GM10266 (cell line): ENCODE measurements around the gene MXRA8.
"Not testable (repeated sequence)": the region's sequence is repeated elsewhere in the genome, so short reads cannot be mapped to it uniquely, and the experiment has no call there.

Experiments
- DNase-seq: peaks from one replicate; pipeline ENCODE4 v3.0.0; 2012; ENCODE audit errors: extremely low spot score
- TF ChIP-seq, protein P1 (sequence below): IDR thresholded peaks from 2 replicates; pipeline ENCODE4 v1.5.1; 2012; ENCODE audit warnings: mild to moderate bottlenecking, low read depth; ENCODE audit not compliant: control insufficient read depth, insufficient read depth; ENCODE audit errors: missing control alignments

The MXRA8 gene

DNA sequence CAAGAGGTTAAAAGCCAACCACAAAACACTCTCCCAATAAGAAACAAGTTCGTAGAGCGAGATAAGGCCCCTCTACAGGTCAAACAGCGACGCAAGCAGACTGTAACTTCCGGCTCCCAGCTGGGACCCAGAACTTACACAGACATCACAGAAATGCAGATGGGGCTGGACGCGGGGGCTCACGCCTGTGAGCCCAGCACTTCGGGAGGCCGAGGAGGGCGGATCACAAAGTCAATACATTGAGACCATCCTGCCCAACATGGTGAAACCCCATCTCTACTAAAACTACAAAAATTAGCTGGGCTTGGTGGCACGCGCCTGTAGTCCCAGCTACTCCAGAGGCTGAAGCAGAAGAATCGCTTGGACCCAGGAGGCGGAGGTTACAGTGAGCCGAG is 29.7 kb upstream of the MXRA8 start:
- TF ChIP-seq, protein P1, sequence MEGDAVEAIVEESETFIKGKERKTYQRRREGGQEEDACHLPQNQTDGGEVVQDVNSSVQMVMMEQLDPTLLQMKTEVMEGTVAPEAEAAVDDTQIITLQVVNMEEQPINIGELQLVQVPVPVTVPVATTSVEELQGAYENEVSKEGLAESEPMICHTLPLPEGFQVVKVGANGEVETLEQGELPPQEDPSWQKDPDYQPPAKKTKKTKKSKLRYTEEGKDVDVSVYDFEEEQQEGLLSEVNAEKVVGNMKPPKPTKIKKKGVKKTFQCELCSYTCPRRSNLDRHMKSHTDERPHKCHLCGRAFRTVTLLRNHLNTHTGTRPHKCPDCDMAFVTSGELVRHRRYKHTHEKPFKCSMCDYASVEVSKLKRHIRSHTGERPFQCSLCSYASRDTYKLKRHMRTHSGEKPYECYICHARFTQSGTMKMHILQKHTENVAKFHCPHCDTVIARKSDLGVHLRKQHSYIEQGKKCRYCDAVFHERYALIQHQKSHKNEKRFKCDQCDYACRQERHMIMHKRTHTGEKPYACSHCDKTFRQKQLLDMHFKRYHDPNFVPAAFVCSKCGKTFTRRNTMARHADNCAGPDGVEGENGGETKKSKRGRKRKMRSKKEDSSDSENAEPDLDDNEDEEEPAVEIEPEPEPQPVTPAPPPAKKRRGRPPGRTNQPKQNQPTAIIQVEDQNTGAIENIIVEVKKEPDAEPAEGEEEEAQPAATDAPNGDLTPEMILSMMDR, result no peak
- no peak for DNase-seq

DNA sequence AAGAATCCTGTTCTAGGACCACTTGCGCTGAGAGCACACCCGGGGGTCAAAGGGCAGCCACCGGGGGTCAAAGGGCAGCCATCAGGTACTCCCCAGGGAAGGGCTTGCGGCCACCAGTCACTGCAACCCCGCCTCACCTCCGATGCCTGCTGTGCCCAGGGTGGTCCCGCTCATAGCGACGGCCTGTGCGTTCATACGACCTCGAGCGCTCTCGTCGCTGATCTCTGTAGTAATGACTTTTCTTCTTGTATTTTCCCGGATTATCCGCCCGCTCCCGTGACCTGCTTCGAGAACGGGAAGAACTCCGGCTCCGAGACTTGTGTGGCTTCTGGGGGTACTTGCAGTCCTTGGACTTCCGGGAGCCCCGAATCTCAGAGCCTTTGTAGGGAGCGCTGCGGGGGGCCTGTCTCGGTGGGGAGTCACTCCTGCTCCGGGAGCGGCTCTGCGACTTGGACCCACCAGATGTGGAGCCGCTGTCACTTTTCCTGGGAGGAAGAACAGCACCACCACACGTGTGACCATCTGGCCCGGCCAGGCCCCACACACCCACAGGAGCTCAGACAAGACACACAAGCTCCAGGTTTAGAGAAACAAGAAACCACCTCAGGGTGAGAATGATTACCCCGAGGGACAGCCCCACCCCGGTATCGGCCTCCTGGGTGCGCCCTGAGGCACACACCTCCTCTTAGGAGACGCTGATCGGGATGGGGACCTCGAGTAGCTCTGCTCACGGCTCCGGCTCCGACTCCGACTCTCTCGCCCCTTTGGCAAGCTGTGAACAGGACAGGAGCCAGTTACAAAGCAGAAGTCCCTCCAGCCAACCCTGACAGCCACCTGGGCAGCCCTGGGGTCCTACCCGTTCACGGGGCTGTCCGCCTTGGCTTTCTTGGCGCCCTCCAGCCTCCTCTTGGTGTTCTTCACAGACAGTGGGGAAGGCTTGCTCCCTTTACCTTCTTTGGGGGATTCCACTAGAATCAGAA is 29.0 kb upstream of the MXRA8 start:
- TF ChIP-seq, protein P1, result no peak
- no peak for DNase-seq

DNA sequence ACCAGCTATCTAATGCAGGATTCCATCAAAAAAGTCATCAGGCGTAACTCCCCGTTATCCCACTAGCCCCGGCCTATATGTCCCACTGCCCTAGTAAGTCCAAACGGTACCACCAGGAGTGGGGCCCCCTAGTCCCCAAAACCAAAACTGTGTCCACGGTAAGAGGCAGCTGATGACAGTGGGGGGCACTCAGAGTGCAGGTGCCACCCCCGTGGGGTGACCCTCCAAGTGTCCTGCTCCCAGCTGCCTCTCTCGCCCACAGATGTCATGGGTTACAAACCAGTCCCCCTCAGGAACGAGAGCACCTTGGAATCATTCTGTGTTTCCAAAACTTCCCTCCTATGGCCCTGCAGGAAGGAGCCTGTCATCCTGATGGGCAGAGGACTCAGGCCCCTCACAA is 27.6 kb upstream of the MXRA8 start:
- TF ChIP-seq, protein P1, result no peak
- no peak for DNase-seq

DNA sequence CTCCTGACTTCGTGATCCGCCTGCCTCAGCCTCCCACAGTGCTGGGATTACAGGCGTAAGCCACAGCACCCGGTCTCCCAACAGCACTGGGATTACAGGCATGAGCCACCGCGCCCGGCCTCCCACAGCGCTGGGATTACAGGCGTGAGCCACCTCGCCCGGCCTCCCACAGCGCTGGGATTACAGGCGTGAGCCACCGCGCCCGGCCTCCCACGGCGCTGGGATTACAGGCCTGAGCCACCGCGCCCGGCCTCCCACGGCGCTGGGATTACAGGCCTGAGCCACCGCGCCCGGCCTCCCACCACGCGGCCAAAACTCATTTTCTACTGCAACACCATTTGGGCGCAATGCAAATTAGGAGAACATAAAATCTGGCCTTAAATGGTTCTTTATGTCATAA is 27.0 kb upstream of the MXRA8 start:
- not testable (repeated sequence) for DNase-seq

DNA sequence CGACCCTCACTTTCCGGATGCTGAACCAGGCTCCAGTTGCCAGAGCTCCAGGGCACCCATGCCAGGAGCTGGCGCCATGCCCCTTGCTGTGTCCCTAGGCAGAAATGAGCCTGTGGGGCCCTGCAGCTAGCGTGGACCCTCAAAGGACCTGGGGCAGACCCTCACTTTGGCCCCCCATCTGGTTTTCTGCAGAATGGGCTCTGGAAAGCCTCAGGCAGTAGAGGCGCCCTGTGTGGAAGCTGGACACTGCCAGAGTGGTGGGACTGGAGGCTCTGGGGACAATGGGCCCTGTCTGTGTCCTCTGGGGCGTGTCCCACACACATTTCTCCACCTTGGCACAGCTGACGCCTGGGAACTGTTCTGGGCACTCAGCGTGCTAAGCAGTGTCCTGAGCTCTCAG is 22.9 kb upstream of the MXRA8 start:
- TF ChIP-seq, protein P1, result no peak
- DNase-seq, result no peak

DNA sequence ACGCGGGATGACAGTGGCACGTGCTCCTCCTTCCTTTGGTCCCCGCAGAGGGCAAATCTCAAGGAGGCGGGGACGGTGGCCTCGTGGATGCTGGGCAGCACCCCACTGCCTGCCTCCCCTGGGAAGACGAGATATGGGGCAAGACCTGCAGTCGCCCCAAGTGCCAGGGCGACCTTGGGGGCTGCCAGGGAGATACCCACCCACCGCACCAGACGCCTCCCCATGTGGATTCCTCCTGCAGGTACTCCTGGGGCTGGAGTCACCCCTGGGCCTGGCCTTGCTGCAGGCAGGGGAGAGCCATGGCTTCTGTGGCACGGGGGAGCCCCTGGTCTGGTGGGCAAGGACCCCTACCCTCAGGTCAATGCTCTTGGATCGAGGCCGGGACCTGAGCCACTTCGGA is 22.5 kb upstream of the MXRA8 start:
- DNase-seq, result no peak
- TF ChIP-seq, protein P1, result no peak

DNA sequence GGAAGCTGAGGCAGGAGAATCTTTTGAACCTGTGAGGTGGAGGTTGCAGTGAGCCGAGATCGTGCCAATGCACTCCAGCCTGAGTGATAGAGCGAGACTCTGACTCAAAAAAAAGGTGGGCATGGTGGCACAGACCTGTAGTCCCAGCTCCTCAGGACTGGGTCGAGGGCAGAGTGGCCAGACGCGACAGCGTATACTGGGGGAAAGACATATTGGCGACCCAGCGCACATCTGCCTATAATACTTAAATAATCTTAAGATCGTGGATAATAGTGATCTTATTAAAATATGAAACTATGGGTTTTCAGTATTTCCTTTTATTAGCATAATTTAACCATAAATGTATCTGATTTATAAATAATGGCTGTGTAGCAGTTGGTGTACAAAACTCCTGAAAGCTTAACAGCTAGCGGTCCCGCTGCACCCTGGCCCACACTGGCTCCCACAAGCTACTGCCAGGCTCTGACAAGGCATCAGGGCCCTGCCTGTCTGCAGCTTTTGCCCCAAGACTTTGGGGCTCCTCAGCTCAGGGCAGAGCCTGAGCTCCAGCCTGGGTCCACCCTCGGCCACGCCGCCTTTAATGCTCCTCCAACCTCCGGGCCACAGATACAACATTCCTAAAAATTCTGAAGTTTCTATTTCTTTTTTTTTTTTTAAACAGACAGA is 19.3 kb upstream of the MXRA8 start:
- TF ChIP-seq, protein P1, result no peak
- no peak for DNase-seq
